Astrocyte of the hippocampus (primary cell): ENCODE results near the gene ADPRHL1.
"Not testable (repeated sequence)": the region's sequence is repeated elsewhere in the genome, so short reads cannot be mapped to it uniquely, and the experiment has no call there.

Source experiments
- DNase-seq: peaks from one replicate; pipeline ENCODE4 v3.0.0; 2011; ENCODE audit warnings: low read depth, low spot score

The ADPRHL1 gene

GRCh38 chr13:113456116-113456702, 2.9 kb upstream of the ADPRHL1 start:
- no peak for DNase-seq

GRCh38 chr13:113455384-113455783, 2.1 kb upstream of the ADPRHL1 start:
- DNase-seq: no peak

GRCh38 chr13:113454936-113455335, 1.6 kb upstream of the ADPRHL1 start:
- no peak for DNase-seq

GRCh38 chr13:113452466-113452865, 822 bp downstream of the ADPRHL1 start:
- DNase-seq: no peak

GRCh38 chr13:113451951-113452421, 1.3 kb downstream of the ADPRHL1 start:
- DNase-seq: no peak

- peak; percentile 62 for DNase-seq
Observed at GRCh38 chr13:113450861-113451620, 2.2 kb downstream of the ADPRHL1 start.

GRCh38 chr13:113450348-113450744, 2.9 kb downstream of the ADPRHL1 start:
- DNase-seq: not testable (repeated sequence)

GRCh38 chr13:113449693-113450347, 3.5 kb downstream of the ADPRHL1 start:
- no peak for DNase-seq

- no peak for DNase-seq
Observed at GRCh38 chr13:113448885-113449692, 4.2 kb downstream of the ADPRHL1 start.

- DNase-seq: no peak
Observed at GRCh38 chr13:113448545-113448884, 4.8 kb downstream of the ADPRHL1 start.

GRCh38 chr13:113447596-113447995, 5.7 kb downstream of the ADPRHL1 start:
- no peak for DNase-seq

GRCh38 chr13:113446488-113446854, 6.8 kb downstream of the ADPRHL1 start:
- DNase-seq: no peak

GRCh38 chr13:113445791-113446487, 7.3 kb downstream of the ADPRHL1 start:
- DNase-seq: no peak

- DNase-seq: no peak
Observed at GRCh38 chr13:113443991-113444390, 9.3 kb downstream of the ADPRHL1 start.

GRCh38 chr13:113442985-113443362, 10.3 kb downstream of the ADPRHL1 start:
- DNase-seq: no peak

GRCh38 chr13:113442354-113442984, 10.8 kb downstream of the ADPRHL1 start:
- DNase-seq: no peak

GRCh38 chr13:113441661-113442060, 11.6 kb downstream of the ADPRHL1 start:
- DNase-seq: no peak

GRCh38 chr13:113437408-113438010, 15.8 kb downstream of the ADPRHL1 start:
- no peak for DNase-seq

- DNase-seq: not testable (repeated sequence)
Observed at GRCh38 chr13:113436866-113437265, 16.4 kb downstream of the ADPRHL1 start.

- not testable (repeated sequence) for DNase-seq
Observed at GRCh38 chr13:113435907-113436306, 17.4 kb downstream of the ADPRHL1 start.
